ENCODE measurements around the gene TDRD10.

The TDRD10 gene

DNA sequence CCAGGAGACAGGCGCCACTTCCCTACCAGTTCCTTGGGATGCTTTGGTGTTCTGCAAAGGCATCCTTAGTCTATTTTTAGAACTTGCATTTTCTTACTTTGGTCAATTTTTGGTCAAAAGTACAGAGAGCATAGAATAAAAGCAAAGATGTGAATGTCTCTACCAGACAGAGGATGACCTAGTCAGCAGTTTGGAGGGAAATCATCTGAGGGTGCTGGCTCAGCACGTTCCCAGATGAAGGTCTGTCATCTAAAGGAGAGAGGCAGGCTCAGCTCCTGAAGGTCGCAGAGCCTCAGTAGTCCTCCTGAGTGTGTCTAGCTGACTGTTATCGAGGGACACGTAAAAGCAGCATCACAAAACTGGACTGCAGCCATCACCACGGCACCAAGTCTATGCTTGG is 80.9 kb downstream of the TDRD10 start:
- no peak for DNase-seq

DNA sequence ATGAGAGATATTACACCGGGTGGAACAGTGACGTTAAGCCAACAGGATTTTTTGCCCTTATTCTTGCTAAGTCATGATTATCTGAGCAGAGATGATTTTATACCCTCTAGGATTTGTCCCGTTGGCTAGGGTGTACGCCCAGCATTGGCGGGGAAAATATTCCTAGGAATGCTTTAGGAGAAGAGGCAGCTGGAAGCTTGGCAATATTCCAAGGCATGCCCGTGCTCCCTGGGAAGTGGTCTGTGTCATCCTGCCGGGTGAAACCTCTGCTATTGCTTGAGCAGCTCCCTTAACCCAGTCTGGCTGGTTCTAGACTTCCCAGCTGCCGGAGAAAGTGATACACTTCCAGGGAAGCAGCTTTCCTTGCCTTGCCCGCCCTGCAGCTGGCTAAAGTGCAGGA is 81.8 kb downstream of the TDRD10 start:
- no peak for DNase-seq

DNA sequence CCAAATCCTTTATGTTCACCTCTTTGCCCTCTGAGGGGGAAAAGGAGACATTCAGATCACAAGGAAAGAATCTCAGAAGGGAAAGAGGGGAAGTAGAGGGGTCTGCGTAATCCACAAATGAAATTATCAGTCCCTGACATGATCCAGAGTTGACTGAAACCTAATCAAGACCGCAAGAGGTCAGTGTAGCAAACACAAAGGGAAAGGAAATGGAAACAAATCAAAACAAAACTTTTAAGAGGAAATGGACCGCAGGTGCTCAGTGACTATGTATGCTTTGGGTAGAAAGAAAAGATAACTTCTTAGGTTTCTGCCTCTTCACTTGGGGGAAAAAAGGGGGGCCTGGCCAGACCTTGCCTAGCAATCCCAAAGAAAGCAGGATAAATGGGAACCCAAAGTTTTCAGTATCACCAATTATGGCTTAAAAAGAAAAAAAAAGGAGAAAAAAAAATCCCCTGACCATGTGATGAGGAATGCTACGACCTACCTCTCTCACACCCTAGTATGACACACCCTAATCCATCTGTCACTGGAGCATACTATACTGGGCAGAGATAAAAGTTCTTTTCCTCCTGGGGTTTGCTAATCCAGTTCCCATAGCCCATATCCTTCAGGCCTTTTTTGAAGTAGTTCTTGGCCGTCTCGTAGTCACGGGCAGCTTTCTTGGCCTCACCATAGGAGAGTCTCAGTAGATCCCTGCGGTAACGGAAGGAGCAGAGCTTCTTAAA is 82.4 kb downstream of the TDRD10 start:
- DNase-seq = no peak

DNA sequence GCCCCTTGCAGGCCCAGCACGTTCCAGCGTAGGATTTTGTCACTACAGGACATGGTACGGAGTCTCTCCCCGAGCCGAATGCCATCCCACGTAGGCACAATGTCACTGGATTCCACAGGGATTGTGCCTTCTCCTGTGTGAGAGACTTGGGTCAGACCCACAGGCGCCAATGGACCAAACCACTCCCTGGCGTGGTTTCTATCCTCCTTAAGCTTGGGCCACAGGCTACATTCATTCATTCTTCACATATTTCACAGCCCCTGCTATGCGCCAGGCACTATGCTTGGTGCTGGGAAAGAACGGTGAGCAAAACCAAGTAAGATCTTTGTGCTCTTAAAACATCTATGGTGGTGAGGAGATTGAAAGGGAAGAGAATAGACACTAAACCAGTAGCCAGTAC is 84.2 kb downstream of the TDRD10 start:
- DNase-seq = no peak

DNA sequence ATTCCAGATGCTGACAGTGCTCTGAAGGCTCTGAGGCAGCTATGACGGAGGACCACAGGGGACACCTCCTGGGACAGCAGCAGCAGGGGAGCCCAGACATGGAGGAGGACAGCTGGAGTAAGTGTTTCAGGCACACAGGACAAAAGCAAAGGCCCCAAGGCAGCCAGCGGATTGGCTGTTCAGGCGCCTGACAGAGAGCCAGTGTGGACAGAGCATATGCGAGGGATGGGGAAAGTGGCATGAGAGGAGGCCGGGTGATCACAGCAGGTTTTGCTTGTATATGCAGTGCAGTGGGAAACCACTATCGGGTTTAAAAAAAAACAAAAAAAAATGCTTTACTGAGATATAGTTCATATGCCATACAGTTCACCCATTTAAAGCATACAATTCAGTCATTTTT is 84.6 kb downstream of the TDRD10 start:
- DNase-seq = no peak

DNA sequence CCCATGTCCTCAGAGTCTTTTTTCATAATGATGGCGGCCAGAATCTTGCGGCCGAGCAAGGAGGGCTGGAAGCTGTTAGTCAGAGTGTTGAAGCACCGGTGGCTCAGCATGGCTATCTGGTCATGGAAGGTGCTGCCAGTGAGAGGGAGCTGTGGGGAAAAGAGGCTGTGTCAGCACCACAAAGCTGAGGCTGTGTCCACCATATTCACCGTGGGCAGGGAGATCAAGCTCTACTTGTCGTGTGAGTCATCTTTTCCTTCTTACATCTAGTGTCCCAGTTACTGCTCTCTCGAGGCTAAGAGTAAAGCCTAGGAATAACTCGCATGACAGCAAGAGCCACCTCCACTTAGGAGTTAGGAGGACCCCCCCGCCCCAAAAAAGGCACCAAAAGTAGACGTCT is 87.8 kb downstream of the TDRD10 start:
- DNase-seq = no peak

DNA sequence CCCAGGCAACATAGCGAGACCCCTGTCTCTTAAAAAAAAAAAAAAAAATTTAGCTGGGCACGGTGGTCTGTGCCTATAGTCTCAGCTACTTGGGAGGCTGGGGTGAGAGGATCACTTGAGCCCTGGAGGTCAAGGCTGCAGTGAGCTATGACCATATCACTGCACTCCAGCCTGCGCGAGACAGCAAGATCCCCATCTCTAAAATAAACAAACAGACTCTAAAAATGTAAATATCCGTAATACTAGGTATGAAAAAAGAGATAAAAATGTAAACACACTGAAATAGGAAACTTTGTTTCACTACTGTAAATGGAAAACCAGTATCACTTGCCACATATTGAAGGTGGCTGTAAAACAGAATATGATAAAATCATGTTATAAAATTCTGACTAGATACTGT is 88.7 kb downstream of the TDRD10 start:
- no peak for DNase-seq

DNA sequence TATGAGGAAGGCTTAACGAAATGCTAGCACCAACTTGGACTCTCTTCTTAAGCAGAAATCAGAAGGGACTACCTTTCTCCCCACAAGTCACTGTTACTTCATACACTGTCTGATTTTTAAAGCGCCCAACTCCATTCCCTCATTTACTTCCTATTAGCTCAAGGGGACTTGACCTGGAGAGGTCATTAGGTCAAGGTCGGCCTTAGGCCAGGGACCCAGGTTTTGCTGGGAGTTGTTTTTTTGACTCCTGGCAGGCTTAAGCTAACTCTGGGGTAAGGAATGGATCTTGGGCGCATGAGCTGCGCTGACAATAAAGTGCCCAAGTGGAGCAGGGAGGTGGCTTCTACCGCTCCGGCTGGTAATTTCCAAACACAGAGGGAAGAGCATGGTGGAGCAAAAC is 89.2 kb downstream of the TDRD10 start:
- no peak for DNase-seq

DNA sequence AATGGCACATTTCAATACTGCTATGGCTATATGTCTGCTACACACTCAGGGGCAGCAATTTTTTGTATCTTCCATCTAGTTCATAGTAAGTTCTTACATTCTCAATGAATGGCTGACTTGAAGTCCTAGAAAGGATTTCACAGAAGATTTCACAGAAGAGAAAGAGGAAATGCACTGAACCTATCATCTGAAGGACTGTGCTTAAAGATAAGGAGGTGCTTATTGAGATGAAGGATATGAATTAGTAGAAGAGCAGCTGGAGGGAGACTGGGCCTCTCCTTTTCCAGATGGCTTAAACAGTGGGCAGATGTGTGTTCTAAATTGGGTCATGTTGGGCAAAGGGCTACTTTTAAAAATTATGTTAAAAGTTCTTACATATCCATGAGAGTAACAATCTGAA is 91.4 kb downstream of the TDRD10 start:
- DNase-seq = no peak

DNA sequence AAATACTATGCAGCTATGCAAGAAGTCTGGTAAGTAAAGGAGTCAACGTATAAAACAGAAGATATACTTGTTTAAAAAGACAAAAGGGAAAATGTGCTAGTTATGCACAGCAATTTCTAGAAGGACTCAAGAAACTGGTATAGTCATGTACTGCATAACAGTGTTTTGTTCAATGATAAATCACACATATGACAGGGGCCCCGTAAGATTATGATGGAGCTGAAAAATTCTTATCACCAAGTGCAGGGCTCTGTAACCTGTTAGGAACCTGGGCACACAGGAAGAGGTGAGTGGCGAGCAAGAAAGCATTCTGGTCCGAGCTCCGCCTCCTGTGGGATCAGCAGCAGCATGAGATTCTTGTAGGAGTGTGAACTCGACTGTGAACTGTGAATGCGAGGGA is 92.8 kb downstream of the TDRD10 start:
- DNase-seq = no peak

DNA sequence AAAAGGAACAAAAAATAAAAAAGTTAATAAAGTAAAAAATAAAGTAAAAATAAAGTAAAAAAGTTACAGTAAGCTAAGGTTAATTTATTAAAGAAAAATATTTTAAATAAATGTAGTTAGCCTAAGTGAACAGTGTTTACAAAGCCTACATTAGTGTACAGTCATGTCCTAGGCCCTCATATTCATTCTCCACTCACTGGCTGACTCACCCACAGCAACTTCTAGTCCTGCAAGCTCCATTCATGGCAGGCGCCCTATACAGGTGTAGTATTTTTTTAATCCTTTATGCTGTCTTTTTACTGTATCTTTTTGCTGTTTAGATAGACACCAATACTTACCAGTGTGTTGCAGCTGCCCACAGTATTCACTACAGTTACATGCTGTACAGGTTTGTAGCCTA is 93.6 kb downstream of the TDRD10 start:
- DNase-seq = no peak
